PC-3 (cell line): ENCODE data around the gene FAM163A. TPM values are rescaled to one million over a fixed set of nuclear protein-coding genes. Genes with fewer than 3 reads are reported as not detected.

Experiments used
- ATAC-seq: fragments of 200-7000 bp; cut with Tn5 transposase; 2 replicates; pipeline ENCODE4 v1.9.1; 2020; ENCODE audit warnings: mild to moderate bottlenecking, moderate library complexity
- BruUV-seq: library from RNA; stranded (reverse); fragments of 400-500 nt; replicated peaks from 2 replicates; lab custom pipeline; 2021; lab: Mats Ljungman, UMichigan
- CTCF ChIA-PET: fragments of 300-600 bp; sonication (Branson Sonifier 250); formaldehyde crosslinking; loops from one replicate; lab custom pipeline; 2022; ENCODE audit warnings: antibody characterized with exemption; lab: Charles Lee
- POLR2A ChIA-PET: fragments of 300-600 bp; sonication (Branson Sonifier 250); formaldehyde crosslinking; loops from one replicate; lab custom pipeline; 2022; ENCODE audit warnings: antibody characterized with exemption; ENCODE audit not compliant: unreplicated experiment; lab: Charles Lee
- DNase-seq: peaks from one replicate; pipeline ENCODE4 v3.0.0-alpha.2; 2015
- H2AFZ ChIP-seq: fragments of 300-600 bp; sonication (generic); 2 replicates; pipeline ENCODE4 v1.6.0; 2016; ENCODE audit warnings: antibody characterized with exemption, low read length
- H3F3A ChIP-seq: fragments of 300-600 bp; sonication (generic); one replicate; pipeline ENCODE4 v1.6.0; 2017; ENCODE audit warnings: antibody characterized with exemption, low read length, control low read depth, mild to moderate bottlenecking; ENCODE audit not compliant: unreplicated experiment
- H3K27ac ChIP-seq: fragments of 300-600 bp; sonication (generic); 2 replicates; pipeline ENCODE4 v1.5.1; 2016; ENCODE audit warnings: mild to moderate bottlenecking, low read length
- H3K27me3 ChIP-seq: fragments of 300-600 bp; sonication (generic); 2 replicates; pipeline ENCODE4 v1.6.1; 2016; ENCODE audit warnings: low read length, mixed read lengths
- H3K36me3 ChIP-seq: fragments of 300-600 bp; sonication (generic); 2 replicates; pipeline ENCODE4 v1.6.1; 2016; ENCODE audit warnings: low read depth, mixed run types, low read length, mixed read lengths
- H3K4me1 ChIP-seq: fragments of 300-600 bp; sonication (generic); 2 replicates; pipeline ENCODE4 v1.5.1; 2016; ENCODE audit warnings: low read length; ENCODE audit not compliant: insufficient read depth
- H3K4me2 ChIP-seq: fragments of 300-600 bp; sonication (generic); 2 replicates; pipeline ENCODE4 v1.6.0; 2016; ENCODE audit warnings: low read length
- H3K4me3 ChIP-seq: fragments of 300-600 bp; sonication (generic); 2 replicates; pipeline ENCODE4 v1.5.1; 2016; ENCODE audit warnings: mild to moderate bottlenecking, low read length, mixed read lengths
- H3K79me2 ChIP-seq: fragments of 300-600 bp; sonication (generic); 2 replicates; pipeline ENCODE4 v1.6.1; 2017; ENCODE audit warnings: low read length, mixed read lengths
- H3K9ac ChIP-seq: fragments of 300-600 bp; sonication (generic); 2 replicates; pipeline ENCODE4 v1.6.0; 2016; ENCODE audit warnings: mild to moderate bottlenecking, low read length
- H3K9me2 ChIP-seq: fragments of 300-600 bp; sonication (generic); replicated peaks from 2 replicates; pipeline ENCODE4 v1.6.1; 2016; ENCODE audit warnings: mixed run types, low read length, mixed read lengths
- H3K9me3 ChIP-seq: fragments of 300-600 bp; sonication (generic); 2 replicates; pipeline ENCODE4 v1.6.1; 2016; ENCODE audit warnings: low read length, mixed read lengths
- H4K20me1 ChIP-seq: fragments of 300-600 bp; sonication (generic); 2 replicates; pipeline ENCODE4 v1.6.1; 2016; ENCODE audit warnings: low read length, mixed read lengths
- CTCF ChIP-seq: fragments of 300-600 bp; sonication (generic); conservative IDR thresholded peaks from 2 replicates; pipeline ENCODE4 v1.5.1; 2017; ENCODE audit warnings: antibody characterized with exemption, low read depth, mild to moderate bottlenecking, low read length
- EZH2 ChIP-seq: fragments of 300-600 bp; sonication (generic); IDR thresholded peaks from one replicate; pipeline ENCODE4 v1.6.1; 2017; ENCODE audit warnings: antibody characterized with exemption, mild to moderate bottlenecking, low read length; ENCODE audit not compliant: unreplicated experiment
- EZH2phosphoT487 ChIP-seq: fragments of 300-600 bp; sonication (generic); IDR thresholded peaks from 2 replicates; pipeline ENCODE4 v1.6.1; 2018; ENCODE audit warnings: mild to moderate bottlenecking, antibody characterized with exemption, low read length, borderline replicate concordance
- intact Hi-C: fragments of 100-400 bp; cut with micrococcal nuclease; formaldehyde crosslinking; loops from 2 replicates; pipeline ENCODE4 v1.9.0; 2023
- total RNA-seq: library from RNA; depleted of rRNA; stranded (reverse); fragments of >200 nt; gene quantifications from 2 replicates; pipeline ENCODE4 v1.2.3, GENCODE V29; 2014

Gene FAM163A
- total RNA-seq, 1 experiment from 2014 or later = not detected

- H3K79me2 ChIP-seq = no peaks in the 10 kb centered on the region
- no peak overlapping the region for H3K4me2 ChIP-seq
- no peaks in the 10 kb centered on the region for H3K4me1 ChIP-seq
- intact Hi-C loops = no loop called here
- ATAC-seq = no peak
- H3K9me3 ChIP-seq = no peaks in the 10 kb centered on the region
- H3K9ac ChIP-seq = no peak overlapping the region
- peaks cover 3% of the 10 kb centered on the region; the same call in 1 of the 2 replicates for H3K36me3 ChIP-seq
- no peak for TF ChIP-seq EZH2phosphoT487
- no peak for TF ChIP-seq EZH2
- no peak for TF ChIP-seq CTCF
- no peaks in the 10 kb centered on the region for H3F3A ChIP-seq
- no TSS peak for BruUV-seq
- POLR2A ChIA-PET = no interaction called here
- H3K27ac ChIP-seq = no peak overlapping the region
- no peak overlapping the region for H2AFZ ChIP-seq
- H4K20me1 ChIP-seq = no peaks in the 10 kb centered on the region
- H3K27me3 ChIP-seq = no peaks in the 10 kb centered on the region
- no peak overlapping the region for H3K4me3 ChIP-seq
- CTCF ChIA-PET = no interaction called here
- DNase-seq = no peak
- H3K9me2 ChIP-seq = no peaks in the 10 kb centered on the region
These were observed 113.2 kb downstream of the FAM163A start for GRCh38 chr1:179856296-179856695.

GRCh38 chr1:179857009-179857408 lies 113.9 kb downstream of the FAM163A start:
- no peak overlapping the region for H3K4me2 ChIP-seq
- POLR2A ChIA-PET = no interaction called here
- TF ChIP-seq EZH2 (no peak), EZH2phosphoT487 (no peak), CTCF (no peak)
- DNase-seq = no peak
- no peak overlapping the region for H2AFZ ChIP-seq
- no peak for ATAC-seq
- no peaks in the 10 kb centered on the region for H4K20me1 ChIP-seq
- no peaks in the 10 kb centered on the region for H3K79me2 ChIP-seq
- H3K27me3 ChIP-seq = no peaks in the 10 kb centered on the region
- no peaks in the 10 kb centered on the region for H3F3A ChIP-seq
- BruUV-seq = no TSS peak
- peaks cover 3% of the 10 kb centered on the region; the same call in 1 of the 2 replicates for H3K36me3 ChIP-seq
- no peak overlapping the region for H3K9ac ChIP-seq
- no peak overlapping the region for H3K27ac ChIP-seq
- no peak overlapping the region for H3K4me3 ChIP-seq
- H3K9me3 ChIP-seq = no peaks in the 10 kb centered on the region
- H3K9me2 ChIP-seq = no peaks in the 10 kb centered on the region
- intact Hi-C loops = no loop called here
- CTCF ChIA-PET = no interaction called here
- no peaks in the 10 kb centered on the region for H3K4me1 ChIP-seq

GRCh38 chr1:179860652-179861051 lies 117.6 kb downstream of the FAM163A start:
- Histone ChIP-seq H3F3A (no peaks in the 10 kb centered on the region), H3K9me3 (no peaks in the 10 kb centered on the region), H3K9me2 (no peaks in the 10 kb centered on the region), H2AFZ (no peak overlapping the region), H3K36me3 (peaks cover 20% of the 10 kb centered on the region; the same call in 1 of the 2 replicates), H3K4me2 (no peak overlapping the region), H3K4me1 (no peaks in the 10 kb centered on the region), H3K27me3 (no peaks in the 10 kb centered on the region), H3K9ac (no peak overlapping the region), H4K20me1 (no peaks in the 10 kb centered on the region), H3K79me2 (no peaks in the 10 kb centered on the region), H3K27ac (no peak overlapping the region), H3K4me3 (no peak overlapping the region)
- no peak for ATAC-seq
- CTCF ChIA-PET = no interaction called here
- BruUV-seq = no TSS peak
- intact Hi-C loops = no loop called here
- POLR2A ChIA-PET = no interaction called here
- TF ChIP-seq EZH2phosphoT487 (no peak), CTCF (no peak)
- DNase-seq = no peak
